Progenitor cell of endocrine pancreas (in vitro differentiated cells): ENCODE measurements around the gene BRMS1. TPM values are rescaled to one million over a fixed set of nuclear protein-coding genes. Genes with fewer than 3 reads are reported as not detected.

ENCODE experiments used
- DNase-seq: peaks from one replicate; pipeline ENCODE4 v3.0.0; 2021; ENCODE audit warnings: low spot score; ENCODE audit not compliant: unreplicated experiment
- H3K27ac Mint-ChIP-seq: 2 replicates; pipeline ENCODE4 v1.8.0; 2021; ENCODE audit warnings: mild to moderate bottlenecking, moderate library complexity, mixed read lengths
- H3K27me3 Mint-ChIP-seq: 2 replicates; pipeline ENCODE4 v1.8.0; 2021; ENCODE audit warnings: mixed read lengths
- H3K36me3 Mint-ChIP-seq: 2 replicates; pipeline ENCODE4 v1.8.0; 2022; ENCODE audit warnings: mixed read lengths; ENCODE audit not compliant: insufficient read depth
- H3K4me1 Mint-ChIP-seq: 2 replicates; pipeline ENCODE4 v1.8.0; 2021; ENCODE audit warnings: low read depth, mixed read lengths
- H3K4me3 Mint-ChIP-seq: 2 replicates; pipeline ENCODE4 v1.8.0; 2021; ENCODE audit warnings: low read depth, mild to moderate bottlenecking, moderate library complexity, mixed read lengths
- H3K9me3 Mint-ChIP-seq: 2 replicates; pipeline ENCODE4 v1.8.0; 2021; ENCODE audit warnings: low read depth, mixed read lengths
- CTCF ChIP-seq: fragments of 200-600 bp; sonication (generic); IDR thresholded peaks from one replicate; pipeline ENCODE4 v1.5.0; 2021; ENCODE audit warnings: antibody characterized with exemption, mild to moderate bottlenecking; ENCODE audit not compliant: unreplicated experiment
- total RNA-seq: library from RNA; stranded (reverse); gene quantifications from 2 replicates; pipeline ENCODE4 v1.2.1, GENCODE V29; 2021

The BRMS1 gene
- total RNA-seq, 1 donor from 2014 or later, result 38.1 TPM

- H3K27me3 Mint-ChIP-seq, result no peaks in the 10 kb centered on the region
- no peak overlapping the region for H3K27ac Mint-ChIP-seq
- H3K4me3 Mint-ChIP-seq, result no peak overlapping the region
- H3K36me3 Mint-ChIP-seq, result peaks cover 13% of the 10 kb centered on the region
- no peak for TF ChIP-seq CTCF
- peaks cover 13% of the 10 kb centered on the region for H3K4me1 Mint-ChIP-seq
- H3K9me3 Mint-ChIP-seq, result no peaks in the 10 kb centered on the region
- no peak for DNase-seq
Measured at GRCh38 chr11:66365711-66366619, 21.1 kb upstream of the BRMS1 start.

GRCh38 chr11:66365166-66365565 lies 20.3 kb upstream of the BRMS1 start:
- no peak overlapping the region for H3K27ac Mint-ChIP-seq
- no peaks in the 10 kb centered on the region for H3K9me3 Mint-ChIP-seq
- peaks cover 7% of the 10 kb centered on the region for H3K4me1 Mint-ChIP-seq
- no peaks in the 10 kb centered on the region for H3K27me3 Mint-ChIP-seq
- TF ChIP-seq CTCF, result no peak
- no peak for DNase-seq
- peaks cover 13% of the 10 kb centered on the region for H3K36me3 Mint-ChIP-seq
- no peak overlapping the region for H3K4me3 Mint-ChIP-seq

- Mint-ChIP-seq H3K4me3 (no peak overlapping the region), H3K4me1 (no peaks in the 10 kb centered on the region), H3K27me3 (no peaks in the 10 kb centered on the region), H3K27ac (no peak overlapping the region), H3K36me3 (peaks cover 8% of the 10 kb centered on the region), H3K9me3 (no peaks in the 10 kb centered on the region)
- DNase-seq, result peak; percentile 52
- peak; percentile 73 for TF ChIP-seq CTCF
Measured at GRCh38 chr11:66363805-66364535, 19.1 kb upstream of the BRMS1 start.

- no peak for DNase-seq
- no peak overlapping the region for H3K27ac Mint-ChIP-seq
- no peaks in the 10 kb centered on the region for H3K4me1 Mint-ChIP-seq
- H3K4me3 Mint-ChIP-seq, result no peak overlapping the region
- H3K9me3 Mint-ChIP-seq, result no peaks in the 10 kb centered on the region
- H3K27me3 Mint-ChIP-seq, result no peaks in the 10 kb centered on the region
- peaks cover 9% of the 10 kb centered on the region for H3K36me3 Mint-ChIP-seq
- no peak for TF ChIP-seq CTCF
Measured at GRCh38 chr11:66363187-66363601, 18.3 kb upstream of the BRMS1 start.

- Mint-ChIP-seq H3K9me3 (no peaks in the 10 kb centered on the region), H3K4me1 (no peaks in the 10 kb centered on the region), H3K4me3 (no peak overlapping the region), H3K27me3 (no peaks in the 10 kb centered on the region), H3K36me3 (peaks cover 5% of the 10 kb centered on the region), H3K27ac (no peak overlapping the region)
- no peak for DNase-seq
- no peak for TF ChIP-seq CTCF
Measured at GRCh38 chr11:66362481-66363147, 17.7 kb upstream of the BRMS1 start.
